Transverse colon (tissue), 4 donors: ENCODE data around the gene EFR3B.

ENCODE experiments used
- POLR2AphosphoS5 ChIP-seq, 3 donors: sonication (generic); formaldehyde crosslinking; IDR thresholded peaks; one replicate each; pipeline ENCODE4 v1.6.1; 2016; ENCODE audit warnings: antibody characterized with exemption in 3 of 3
- TF ChIP-seq, protein P1 (sequence below), 5 experiments: fragments of 200-600 bp in 3 of 5; fragments of 450-650 bp in 2 of 5; sonication (generic) in 3 of 5; IDR thresholded peaks; 1 replicate in 2 of 5; 2 replicates in 3 of 5; pipeline ENCODE4 v1.5.1; 2016 to 2017; ENCODE audit warnings: antibody characterized with exemption in 5 of 5, inconsistent platforms in 3 of 5, mild to moderate bottlenecking in 2 of 5, moderate library complexity in 1 of 5

DNA sequence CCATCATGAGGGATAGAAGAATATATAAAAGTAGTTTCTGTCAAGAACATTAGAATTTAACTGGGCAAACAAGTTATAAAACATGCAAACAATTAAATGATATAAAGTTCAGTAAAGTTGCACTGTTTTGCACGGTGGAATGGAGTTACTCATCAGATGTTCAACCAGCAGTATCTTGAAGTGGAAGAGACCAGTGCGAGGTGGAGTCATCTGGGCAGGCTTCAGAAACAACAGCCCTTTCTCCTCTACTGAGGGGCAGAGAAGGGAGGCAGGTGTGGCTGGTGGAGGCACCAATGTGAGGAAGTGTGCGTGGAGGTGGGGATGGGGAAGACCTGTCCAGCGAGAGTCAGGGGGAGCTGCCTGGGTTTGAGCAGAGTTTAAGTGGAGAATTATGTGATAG is 7.5 kb downstream of the EFR3B start:
- TF ChIP-seq, protein P1, sequence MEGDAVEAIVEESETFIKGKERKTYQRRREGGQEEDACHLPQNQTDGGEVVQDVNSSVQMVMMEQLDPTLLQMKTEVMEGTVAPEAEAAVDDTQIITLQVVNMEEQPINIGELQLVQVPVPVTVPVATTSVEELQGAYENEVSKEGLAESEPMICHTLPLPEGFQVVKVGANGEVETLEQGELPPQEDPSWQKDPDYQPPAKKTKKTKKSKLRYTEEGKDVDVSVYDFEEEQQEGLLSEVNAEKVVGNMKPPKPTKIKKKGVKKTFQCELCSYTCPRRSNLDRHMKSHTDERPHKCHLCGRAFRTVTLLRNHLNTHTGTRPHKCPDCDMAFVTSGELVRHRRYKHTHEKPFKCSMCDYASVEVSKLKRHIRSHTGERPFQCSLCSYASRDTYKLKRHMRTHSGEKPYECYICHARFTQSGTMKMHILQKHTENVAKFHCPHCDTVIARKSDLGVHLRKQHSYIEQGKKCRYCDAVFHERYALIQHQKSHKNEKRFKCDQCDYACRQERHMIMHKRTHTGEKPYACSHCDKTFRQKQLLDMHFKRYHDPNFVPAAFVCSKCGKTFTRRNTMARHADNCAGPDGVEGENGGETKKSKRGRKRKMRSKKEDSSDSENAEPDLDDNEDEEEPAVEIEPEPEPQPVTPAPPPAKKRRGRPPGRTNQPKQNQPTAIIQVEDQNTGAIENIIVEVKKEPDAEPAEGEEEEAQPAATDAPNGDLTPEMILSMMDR (IDR thresholded peaks at IDR 0.05): no peak
- TF ChIP-seq POLR2AphosphoS5 (IDR thresholded peaks at IDR 0.05): no peak
